HG03025 (cell line): ENCODE measurements around the gene RREB1.
A peak's percentile ranks its signal among the peaks of the same experiment; 100 is the strongest.

Experiments
- ATAC-seq: cut with Tn5 transposase; IDR thresholded peaks from one replicate; pipeline ENCODE4 v1.9.1; 2021; ENCODE audit warnings: mild to moderate bottlenecking, moderate library complexity; ENCODE audit not compliant: unreplicated experiment, low FRiP score

Gene RREB1

GRCh38 chr6:7185561-7185960 is 77.8 kb downstream of the RREB1 start:
- ATAC-seq = no peak

GRCh38 chr6:7188492-7188891 is 80.7 kb downstream of the RREB1 start:
- peak; percentile 76 for ATAC-seq

- no peak for ATAC-seq
Observed at GRCh38 chr6:7189101-7189758, 81.5 kb downstream of the RREB1 start.

GRCh38 chr6:7190791-7191190 is 83.0 kb downstream of the RREB1 start:
- ATAC-seq = no peak

- no peak for ATAC-seq
Observed at GRCh38 chr6:7193122-7193521, 85.4 kb downstream of the RREB1 start.

- no peak for ATAC-seq
Observed at GRCh38 chr6:7194657-7195056, 86.9 kb downstream of the RREB1 start.

GRCh38 chr6:7195339-7196018 is 87.7 kb downstream of the RREB1 start:
- no peak for ATAC-seq

GRCh38 chr6:7196019-7196402 is 88.2 kb downstream of the RREB1 start:
- ATAC-seq = no peak

- no peak for ATAC-seq
Observed at GRCh38 chr6:7196685-7197283, 89.0 kb downstream of the RREB1 start.

GRCh38 chr6:7197747-7198146 is 90.0 kb downstream of the RREB1 start:
- no peak for ATAC-seq

GRCh38 chr6:7198833-7199800 is 91.4 kb downstream of the RREB1 start:
- ATAC-seq = no peak

GRCh38 chr6:7200598-7201443 is 93.1 kb downstream of the RREB1 start:
- no peak for ATAC-seq

GRCh38 chr6:7201444-7201731 is 93.6 kb downstream of the RREB1 start:
- ATAC-seq = no peak

- peak; percentile 94 for ATAC-seq
Observed at GRCh38 chr6:7201732-7202541, 94.2 kb downstream of the RREB1 start.

GRCh38 chr6:7202950-7203349 is 95.2 kb downstream of the RREB1 start:
- no peak for ATAC-seq

- ATAC-seq = no peak
Observed at GRCh38 chr6:7203939-7204338, 96.2 kb downstream of the RREB1 start.

- ATAC-seq = no peak
Observed at GRCh38 chr6:7204726-7205125, 97.0 kb downstream of the RREB1 start.

GRCh38 chr6:7207720-7208119 is 100.0 kb downstream of the RREB1 start:
- no peak for ATAC-seq

GRCh38 chr6:7213416-7213815 is 105.7 kb downstream of the RREB1 start:
- ATAC-seq = no peak
